H1 (cell line): ENCODE data around the gene MEF2D. TPM values are rescaled to one million over a fixed set of nuclear protein-coding genes. Genes with fewer than 3 reads are reported as not detected.

Experiments
- BRCA1 ChIP-seq: IDR thresholded peaks from 2 replicates; pipeline ENCODE4 v1.6.1; 2012; ENCODE audit warnings: low read depth, low read length, improper control_type of control experiment
- EP300 ChIP-seq, 2 experiments: IDR thresholded peaks; 1 replicate in 1 of 2; 2 replicates in 1 of 2; pipeline ENCODE4 v1.6.1; 2011 to 2012; ENCODE audit warnings: low read depth in 2 of 2, low read length in 2 of 2, mild to moderate bottlenecking in 2 of 2, borderline replicate concordance in 1 of 2, inconsistent platforms in 1 of 2, moderate library complexity in 1 of 2
- JUN ChIP-seq: IDR thresholded peaks from 2 replicates; pipeline ENCODE4 v1.6.1; 2011; ENCODE audit warnings: low read depth, mild to moderate bottlenecking, improper control_type of control experiment, low read length
- JUND ChIP-seq: IDR thresholded peaks from 2 replicates; pipeline ENCODE4 v1.6.1; 2011; ENCODE audit warnings: mild to moderate bottlenecking, improper control_type of control experiment, low read length
- MAFK ChIP-seq: IDR thresholded peaks from 2 replicates; pipeline ENCODE4 v1.6.1; 2012; ENCODE audit warnings: low read depth, mild to moderate bottlenecking, improper control_type of control experiment, low read length
- NRF1 ChIP-seq: IDR thresholded peaks from 2 replicates; pipeline ENCODE4 v1.6.1; 2011; ENCODE audit warnings: mild to moderate bottlenecking, low read depth, low read length, improper control_type of control experiment
- POLR2AphosphoS5 ChIP-seq: IDR thresholded peaks from 2 replicates; pipeline ENCODE4 v1.6.1; 2011; ENCODE audit warnings: low read depth, low read length
- RNF2 ChIP-seq: fragments of 200-900, 300-1000 bp; sonication (generic); IDR thresholded peaks from 2 replicates; pipeline ENCODE4 v1.7.1; 2016; ENCODE audit warnings: borderline replicate concordance, low read depth, mild to moderate bottlenecking, antibody characterized with exemption, low read length; ENCODE audit not compliant: poor library complexity, severe bottlenecking; ENCODE audit errors: missing control alignments
- SIN3A ChIP-seq, 2 experiments: IDR thresholded peaks in 1 of 2; conservative IDR thresholded peaks in 1 of 2; 2 replicates each; pipeline ENCODE4 v1.6.1; 2011 to 2012; ENCODE audit warnings: low read length in 2 of 2, improper control_type of control experiment in 1 of 2, low read depth in 1 of 2, mild to moderate bottlenecking in 1 of 2
- SRF ChIP-seq: IDR thresholded peaks from 2 replicates; pipeline ENCODE4 v1.6.1; 2011; ENCODE audit warnings: mild to moderate bottlenecking, low read depth, low read length, moderate library complexity
- SUZ12 ChIP-seq: fragments of 200-600 bp; sonication (generic); IDR thresholded peaks from 2 replicates; pipeline ENCODE4 v1.6.1; 2012; ENCODE audit warnings: mild to moderate bottlenecking, inconsistent platforms, low read length, moderate library complexity, mixed read lengths
- TAF7 ChIP-seq: optimal IDR thresholded peaks from 2 replicates; pipeline ENCODE3; 2011; ENCODE audit warnings: low read depth, mild to moderate bottlenecking, inconsistent platforms, low read length, moderate library complexity, borderline replicate concordance
- YY1 ChIP-seq: IDR thresholded peaks from 2 replicates; pipeline ENCODE4 v1.6.1; 2011; ENCODE audit warnings: low read depth, mild to moderate bottlenecking, low read length
- polyA plus RNA-seq, 7 experiments: library from polyadenylated mRNA; depleted of rRNA in 3 of 7; stranded (reverse) in 5 of 7; unstranded in 2 of 7; fragments of >200 nt in 5 of 7; fragments of 200-250 nt in 2 of 7; gene quantifications; 1 replicate in 5 of 7; 2 replicates in 1 of 7; 4 replicates in 1 of 7; pipeline versions ENCODE4 v1.2.1 to v1.2.3, GENCODE V29; 2011 to 2013; ENCODE audit warnings: missing spikeins in 2 of 7, mixed read lengths in 2 of 7
- total RNA-seq: library from RNA; stranded (reverse); fragmentation: NEBNext Ultra II Directional; extraction: Animal tissue kit (Norgen Biotek cat#: 25700); gene quantifications from 2 replicates; pipeline ENCODE4 v1.2.1, GENCODE V29; 2021

The MEF2D gene
- total and polyA plus RNA-seq, 2 of the 8 experiments (the other 6 are each of a cell fraction or from before 2014, with no cell fraction given): 17.3 to 20.3 TPM

DNA sequence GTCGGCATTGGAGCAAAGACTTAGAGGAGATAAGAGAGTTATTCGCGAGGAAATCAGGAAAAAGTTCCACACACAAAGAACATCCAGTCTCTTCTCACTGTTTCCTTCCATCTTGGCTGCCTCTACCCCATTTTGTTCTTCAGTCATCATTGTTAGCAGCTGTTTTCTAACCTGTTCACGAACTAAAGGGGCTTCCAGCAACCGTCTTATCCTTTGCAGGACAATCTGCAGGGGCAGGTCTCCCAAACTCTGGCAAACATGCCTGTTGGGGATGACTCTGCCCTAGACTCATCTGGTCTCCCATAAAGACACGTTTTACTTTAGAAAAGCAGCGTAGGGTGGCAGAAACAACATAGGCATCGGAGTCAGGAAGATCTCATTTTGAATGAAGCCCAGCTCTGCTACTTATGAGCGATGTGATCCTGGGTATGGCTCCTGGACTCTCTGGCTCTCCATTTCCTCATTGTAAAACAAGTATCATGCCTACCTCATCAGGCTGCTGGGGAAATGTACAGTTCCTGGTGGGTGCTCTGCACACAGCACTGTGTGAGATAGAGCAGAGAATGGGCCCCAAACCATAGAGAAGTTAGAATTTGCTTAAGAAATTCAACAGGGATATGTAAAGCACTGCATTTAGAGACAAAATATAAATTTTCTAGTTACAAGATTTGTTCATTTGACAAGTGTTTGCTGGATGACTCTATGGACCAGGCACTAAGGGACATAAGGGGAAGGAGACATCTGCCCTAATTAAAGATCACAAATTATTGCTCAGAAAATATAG, 59.7 kb downstream of the MEF2D start (continued):
- no peak for TF ChIP-seq MAFK
- TF ChIP-seq SUZ12: peak; percentile 71
- no peak for TF ChIP-seq EP300 (IDR thresholded peaks at IDR 0.05; ENCODE audit: borderline replicate concordance in 1 of 2, low read depth in 2 of 2, low read length in 2 of 2)
- no peak for TF ChIP-seq JUND
- no peak for TF ChIP-seq SRF
- no peak for TF ChIP-seq NRF1
- no peak for TF ChIP-seq TAF7
- TF ChIP-seq YY1: no peak
- TF ChIP-seq JUN: no peak
- TF ChIP-seq POLR2AphosphoS5: no peak
- TF ChIP-seq RNF2: peak; percentile 55
- TF ChIP-seq BRCA1: no peak
- no peak for TF ChIP-seq SIN3A (conservative IDR thresholded peaks at IDR 0.05 in 1 of 2, IDR thresholded peaks at IDR 0.05 in 1 of 2; ENCODE audit: low read depth in 1 of 2, low read length in 2 of 2)
